HuH-7 (cell line): ENCODE measurements around the gene DHRSX.
"Not testable (repeated sequence)": the region's sequence is repeated elsewhere in the genome, so short reads cannot be mapped to it uniquely, and the experiment has no call there.

Experiments used
- DNase-seq: peaks from one replicate; pipeline ENCODE4 v3.0.0; 2011; ENCODE audit warnings: low spot score

Gene DHRSX

GRCh38 chrX:2424317-2424716, 76.5 kb downstream of the DHRSX start:
- DNase-seq = no peak

GRCh38 chrX:2423899-2424298, 76.9 kb downstream of the DHRSX start:
- no peak for DNase-seq

GRCh38 chrX:2423282-2423681, 77.5 kb downstream of the DHRSX start:
- no peak for DNase-seq

- not testable (repeated sequence) for DNase-seq
Observed at GRCh38 chrX:2419418-2419817, 81.4 kb downstream of the DHRSX start.

DNA sequence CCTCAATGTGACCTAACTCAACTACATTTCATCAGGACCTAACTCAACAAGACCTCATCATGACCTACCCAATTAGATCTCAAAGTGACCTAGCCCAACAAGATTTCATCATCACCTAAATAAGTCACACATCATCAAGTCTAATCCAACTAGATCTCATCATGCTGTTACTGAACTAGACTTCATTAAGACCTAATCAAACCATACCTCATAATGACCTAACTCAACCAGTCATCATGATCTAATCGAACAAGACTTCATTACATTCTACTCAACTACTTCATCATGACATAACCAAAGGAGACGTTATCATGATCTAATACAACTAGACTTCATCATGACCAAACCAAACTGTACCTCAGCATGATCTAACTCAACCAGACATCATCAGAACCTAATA, 82.8 kb downstream of the DHRSX start:
- no peak for DNase-seq

- DNase-seq = no peak
Observed at GRCh38 chrX:2416851-2417604, 83.7 kb downstream of the DHRSX start.

GRCh38 chrX:2414384-2414783, 86.4 kb downstream of the DHRSX start:
- no peak for DNase-seq

DNA sequence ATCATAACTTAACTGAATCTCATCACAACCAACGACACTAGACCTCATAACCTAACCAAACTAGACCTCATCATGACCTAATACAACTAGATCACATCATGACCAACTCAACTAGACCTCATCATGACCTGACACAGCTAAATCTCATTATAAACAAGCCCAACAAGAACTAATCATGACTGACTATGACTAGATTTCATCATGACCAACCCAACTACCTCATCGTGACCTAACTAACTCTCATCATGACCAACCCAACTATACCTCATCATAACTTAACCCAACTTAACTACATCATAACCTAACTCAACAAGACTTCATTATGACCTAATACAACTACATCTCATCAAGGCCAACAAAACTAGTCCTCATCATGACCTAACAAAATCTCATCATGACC, 86.8 kb downstream of the DHRSX start:
- no peak for DNase-seq

- no peak for DNase-seq
Observed at GRCh38 chrX:2412131-2412530, 88.6 kb downstream of the DHRSX start.

- no peak for DNase-seq
Observed at GRCh38 chrX:2410279-2411020, 90.3 kb downstream of the DHRSX start.

GRCh38 chrX:2409796-2410195, 91.0 kb downstream of the DHRSX start:
- DNase-seq = no peak

GRCh38 chrX:2408856-2409255, 91.9 kb downstream of the DHRSX start:
- DNase-seq = no peak

DNA sequence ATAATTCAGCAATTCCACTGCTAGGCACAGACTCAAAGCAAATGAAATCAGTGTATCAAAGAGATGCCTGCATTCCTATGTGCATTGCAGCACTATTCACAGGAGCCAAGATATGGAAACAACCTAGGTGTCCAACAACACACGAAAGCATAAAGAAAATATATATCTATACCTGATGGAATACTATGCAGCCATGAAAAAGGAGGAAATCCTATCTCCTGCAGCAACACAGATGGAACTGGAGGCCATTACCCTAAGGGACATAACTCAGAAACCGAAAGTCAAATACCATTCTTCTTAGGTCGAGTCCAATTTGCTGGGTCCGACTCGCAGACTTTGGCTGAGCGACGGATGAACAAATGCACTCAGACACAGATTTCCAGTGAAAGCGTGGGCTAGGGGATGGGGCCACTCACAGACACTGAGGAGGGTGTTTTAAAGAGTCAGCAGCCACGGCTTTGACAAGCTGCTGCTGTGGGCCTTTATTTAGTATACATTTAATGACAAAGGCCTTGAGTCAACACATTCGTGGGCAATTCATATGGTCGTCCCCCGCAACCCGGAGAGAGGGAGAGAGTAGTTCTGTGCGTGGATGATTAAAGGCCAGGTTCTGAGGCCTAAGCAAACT, 93.8 kb downstream of the DHRSX start:
- no peak for DNase-seq

GRCh38 chrX:2404776-2405175, 96.0 kb downstream of the DHRSX start:
- DNase-seq = no peak

GRCh38 chrX:2402361-2402690, 98.5 kb downstream of the DHRSX start:
- DNase-seq = no peak

- no peak for DNase-seq
Observed at GRCh38 chrX:2401590-2402360, 99.0 kb downstream of the DHRSX start.

DNA sequence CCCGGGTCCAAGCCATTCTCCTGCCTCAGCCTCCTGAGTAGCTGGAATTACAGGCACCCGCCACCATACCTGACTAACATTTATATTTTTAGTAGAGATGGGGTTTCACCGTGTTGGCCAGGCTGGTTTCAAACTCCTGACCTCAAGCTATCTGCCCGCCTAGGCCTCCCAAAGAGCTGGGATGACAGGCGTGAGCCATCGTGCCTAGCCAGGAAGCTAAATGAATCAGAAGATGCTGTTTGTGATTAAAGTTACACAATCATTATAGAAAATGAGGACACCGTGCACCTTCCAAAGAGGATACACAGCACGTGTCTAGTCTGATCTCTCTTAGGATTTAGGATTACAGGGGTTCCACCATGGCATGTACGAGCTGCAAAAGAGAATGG, 99.6 kb downstream of the DHRSX start:
- DNase-seq = no peak

DNA sequence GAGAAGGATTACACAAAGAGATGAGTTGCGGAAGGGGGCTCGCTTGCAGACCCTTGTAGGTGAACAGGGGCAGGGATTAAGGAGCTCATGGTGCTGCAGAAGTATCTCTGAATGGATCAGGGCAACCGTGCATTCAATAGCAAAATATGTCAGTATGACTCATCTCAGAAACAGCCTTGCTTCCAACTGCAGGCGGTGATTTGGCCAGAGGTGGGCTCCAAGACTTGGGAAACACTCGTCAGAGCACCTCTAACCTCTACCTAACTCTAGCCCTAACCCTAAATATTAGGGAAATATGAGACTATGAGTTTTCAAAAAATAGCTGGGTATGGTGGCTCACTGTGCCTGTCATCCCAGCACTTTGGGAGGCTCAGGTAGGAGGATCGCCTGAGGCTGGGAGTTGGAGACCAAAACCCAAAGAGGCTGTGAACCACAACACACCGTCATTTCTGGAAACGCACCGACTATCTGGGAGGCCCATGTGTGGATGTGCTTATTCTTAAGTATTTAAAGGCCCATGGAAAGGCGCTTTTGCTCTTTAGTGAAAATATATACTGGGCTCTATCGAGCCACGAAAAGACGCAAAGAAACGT, 102.6 kb downstream of the DHRSX start:
- DNase-seq = no peak

- DNase-seq = no peak
Observed at GRCh38 chrX:2397229-2398063, 103.3 kb downstream of the DHRSX start.

DNA sequence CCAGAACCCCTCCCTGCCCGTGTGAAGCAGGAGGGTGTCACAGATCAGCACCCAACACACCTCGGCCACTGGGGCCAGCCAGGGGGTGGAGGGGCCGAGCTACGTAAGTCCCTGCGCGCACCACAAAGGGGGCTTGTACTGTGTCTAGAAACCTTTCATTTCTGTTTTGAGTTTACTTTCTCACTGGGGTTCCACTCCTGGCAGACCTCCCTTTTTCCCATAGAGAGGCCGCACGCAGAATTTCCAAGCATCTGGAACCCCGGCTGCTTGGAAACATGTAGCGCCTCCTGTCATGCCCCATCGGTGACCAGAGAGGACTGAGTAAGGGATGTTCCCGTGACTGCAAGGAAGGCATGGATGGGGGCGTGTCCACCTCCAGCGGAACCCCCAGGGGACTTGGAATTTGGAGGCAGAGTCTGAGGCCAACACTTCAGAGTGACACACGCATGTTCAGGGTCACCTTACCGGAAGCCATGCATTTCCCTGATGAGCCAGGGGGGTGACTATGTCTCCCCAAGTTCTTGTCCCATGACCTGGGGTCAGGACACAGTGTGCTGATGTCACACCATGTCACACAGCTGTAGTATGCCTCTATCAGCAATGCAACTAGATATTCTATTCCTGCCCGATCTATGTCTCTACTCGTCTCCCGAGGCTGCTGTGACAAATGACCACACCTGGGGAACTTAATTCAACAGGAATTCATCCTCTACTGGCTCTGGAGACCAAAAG, 105.3 kb downstream of the DHRSX start:
- no peak for DNase-seq
